Esophagus squamous epithelium (tissue), 4 donors: ENCODE measurements around the gene DMRTB1.

Experiments used
- CTCF ChIP-seq, 6 experiments: fragments of 450-650 bp in 4 of 6; fragments of 200-600 bp in 2 of 6; sonication (generic) in 2 of 6; IDR thresholded peaks; one replicate each; pipeline ENCODE4 v1.5.1; 2016 to 2019; ENCODE audit warnings: antibody characterized with exemption in 6 of 6, mild to moderate bottlenecking in 4 of 6, moderate library complexity in 4 of 6
- POLR2A ChIP-seq, 4 donors: fragments of 450-650 bp; IDR thresholded peaks; one replicate each; pipeline ENCODE4 v1.6.1; 2017; ENCODE audit warnings: antibody characterized with exemption in 4 of 4, mild to moderate bottlenecking in 4 of 4, moderate library complexity in 3 of 4

- TF ChIP-seq CTCF (IDR thresholded peaks at IDR 0.05) (no peak), POLR2A (IDR thresholded peaks at IDR 0.05) (no peak)
Observed at GRCh38 chr1:53460666-53461322, 1.6 kb downstream of the DMRTB1 start.
